GM18499 (cell line): ENCODE data around the gene PVALB.
"Not testable (repeated sequence)": the region's sequence is repeated elsewhere in the genome, so short reads cannot be mapped to it uniquely, and the experiment has no call there.

ENCODE experiments used
- ATAC-seq: cut with Tn5 transposase; IDR thresholded peaks from one replicate; pipeline ENCODE4 v1.9.1; 2021; ENCODE audit warnings: moderate number of reproducible peaks; ENCODE audit not compliant: insufficient read depth, unreplicated experiment

The PVALB gene

DNA sequence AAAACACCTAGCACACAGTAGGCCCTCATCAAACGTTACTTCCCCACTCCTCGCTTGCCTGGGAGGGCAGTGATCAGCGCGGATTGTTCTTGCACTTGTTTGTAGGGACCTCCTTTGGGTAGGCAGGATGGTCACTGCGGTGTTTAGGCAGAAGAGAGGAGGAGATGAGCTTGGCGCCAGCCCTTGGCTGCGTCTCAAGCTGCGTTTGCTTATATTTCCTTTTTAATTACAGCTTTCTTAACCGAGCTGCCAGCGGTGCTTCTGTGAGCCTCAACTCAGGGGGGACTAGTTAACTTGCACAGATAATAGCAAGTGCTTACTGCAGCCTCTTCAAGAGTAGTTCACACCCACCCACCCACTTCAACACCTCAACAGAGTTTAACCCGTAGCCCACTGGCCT is 56.0 kb downstream of the PVALB start:
- no peak for ATAC-seq

DNA sequence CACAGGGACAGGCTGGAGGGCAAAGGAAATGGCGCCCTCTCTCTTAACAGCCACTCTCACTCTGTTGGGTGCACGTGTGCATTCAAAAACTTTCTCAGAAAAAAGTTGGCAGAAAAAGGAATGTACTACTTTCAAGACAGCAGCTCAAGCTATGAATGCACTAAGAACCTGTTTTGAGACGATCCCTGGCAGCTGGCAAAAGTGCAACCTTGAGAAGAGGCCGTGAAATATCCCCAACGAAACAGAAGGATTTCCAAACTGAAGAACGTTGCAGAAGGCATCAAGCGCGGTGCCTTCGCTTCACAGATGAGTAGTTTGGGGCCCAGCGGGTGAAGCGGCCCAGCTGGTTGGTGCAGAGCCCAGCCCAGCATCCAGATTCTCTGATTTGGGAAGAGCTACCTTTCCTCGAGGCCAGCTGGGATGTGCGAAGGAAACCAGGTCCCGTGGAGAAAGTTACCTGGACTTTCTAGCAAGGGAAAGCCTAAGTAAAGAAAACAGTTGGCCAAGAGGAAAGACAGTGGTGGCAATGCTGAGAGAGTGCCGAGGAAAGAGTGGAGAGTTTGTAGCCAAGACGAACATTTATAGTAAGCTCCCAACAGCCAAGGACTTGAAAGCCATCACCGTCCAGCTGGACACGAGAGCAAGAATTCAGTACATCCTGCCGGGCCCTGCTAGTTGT is 57.2 kb downstream of the PVALB start:
- ATAC-seq = no peak

DNA sequence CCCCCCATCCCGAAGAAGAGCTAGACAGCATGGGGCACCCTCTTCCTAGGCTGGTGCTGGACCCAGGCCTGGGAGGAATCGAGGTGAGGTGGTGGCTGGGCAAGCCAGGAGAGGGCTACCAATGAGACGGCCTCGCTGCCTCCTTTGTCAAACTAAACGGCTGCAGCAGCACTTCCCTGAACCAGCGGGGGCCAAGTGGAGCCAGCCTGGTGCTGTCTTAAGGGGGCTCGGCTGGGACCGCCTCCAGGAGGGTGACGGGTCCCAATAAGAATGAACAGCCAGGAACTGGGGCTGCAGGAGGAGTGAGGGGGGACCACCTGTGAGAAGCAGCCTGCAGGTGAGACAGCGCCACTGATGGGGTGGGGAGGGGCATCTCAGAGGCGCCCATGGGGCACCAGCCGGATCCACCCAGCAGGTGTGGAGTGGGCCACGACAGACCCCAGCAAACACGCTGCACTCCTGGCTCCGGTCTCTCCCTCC is 58.0 kb downstream of the PVALB start:
- no peak for ATAC-seq

DNA sequence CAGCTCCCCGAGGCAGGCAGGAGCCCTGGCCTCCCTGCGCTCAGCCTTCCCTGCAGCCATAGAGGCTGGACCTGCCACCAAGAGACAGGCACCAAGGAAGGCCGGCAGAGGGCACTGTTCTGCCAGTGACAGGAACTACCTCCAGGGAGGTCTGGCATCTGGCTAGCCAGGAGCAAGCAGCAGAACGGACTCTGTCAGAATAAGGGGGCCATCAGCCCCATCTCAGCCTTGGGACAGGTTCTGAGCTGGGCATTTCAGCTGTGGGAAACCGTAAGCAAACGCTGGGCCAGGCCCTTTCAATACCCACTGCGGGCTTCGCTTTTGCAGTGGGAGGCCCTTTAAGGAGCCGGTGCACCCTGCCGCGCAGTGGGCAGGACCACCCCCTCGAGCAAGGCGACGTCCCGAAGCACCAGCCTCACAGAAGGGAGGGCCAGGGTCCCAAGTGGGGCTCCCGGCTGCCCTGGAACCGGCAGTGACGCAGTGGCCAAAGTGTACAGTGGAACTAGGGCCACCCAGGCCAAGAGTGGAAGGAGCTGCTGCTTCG is 59.1 kb downstream of the PVALB start:
- ATAC-seq = no peak

DNA sequence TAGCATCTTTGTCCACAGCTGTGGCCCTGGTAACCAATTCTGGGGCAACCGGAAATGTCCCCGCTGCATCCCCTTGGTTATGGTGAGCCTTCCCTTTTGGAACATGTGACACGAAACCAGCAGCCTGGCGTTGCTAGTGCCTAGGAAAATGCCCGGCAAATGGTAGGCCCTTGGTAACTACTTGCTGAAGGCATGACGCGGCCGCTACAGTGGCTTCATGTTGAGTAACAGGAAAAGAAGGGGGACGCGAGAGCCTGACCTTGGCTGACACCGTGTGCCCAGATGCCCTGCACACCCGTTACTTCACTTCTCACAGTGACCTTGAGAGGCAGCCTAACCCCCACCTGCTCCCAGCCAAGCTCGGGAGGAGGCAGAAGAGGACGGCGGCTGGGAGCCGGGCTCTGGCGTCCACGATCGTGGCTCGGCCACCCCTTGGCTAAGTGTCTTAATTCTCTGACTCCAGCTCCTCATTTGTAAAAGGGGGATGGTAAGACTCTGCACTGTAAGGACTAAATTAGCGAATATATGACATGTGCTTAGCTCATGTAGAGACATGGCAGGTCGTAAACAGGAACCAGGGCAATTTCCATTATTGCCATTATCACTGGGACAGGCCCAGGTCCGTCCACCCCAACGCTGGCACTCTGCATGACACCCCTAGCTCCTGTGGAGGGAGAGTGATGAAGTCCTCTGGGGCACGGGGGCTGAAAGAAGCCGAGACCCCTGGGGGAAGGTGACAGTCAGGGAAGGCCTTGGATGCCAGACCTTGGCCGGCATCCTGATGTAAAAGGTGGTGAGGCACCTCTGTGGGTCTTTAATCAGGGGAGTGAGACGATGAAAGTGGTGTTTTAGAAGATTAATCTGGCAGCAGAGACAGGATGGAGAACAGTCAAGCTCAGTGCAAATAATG is 59.8 kb downstream of the PVALB start:
- ATAC-seq = no peak

DNA sequence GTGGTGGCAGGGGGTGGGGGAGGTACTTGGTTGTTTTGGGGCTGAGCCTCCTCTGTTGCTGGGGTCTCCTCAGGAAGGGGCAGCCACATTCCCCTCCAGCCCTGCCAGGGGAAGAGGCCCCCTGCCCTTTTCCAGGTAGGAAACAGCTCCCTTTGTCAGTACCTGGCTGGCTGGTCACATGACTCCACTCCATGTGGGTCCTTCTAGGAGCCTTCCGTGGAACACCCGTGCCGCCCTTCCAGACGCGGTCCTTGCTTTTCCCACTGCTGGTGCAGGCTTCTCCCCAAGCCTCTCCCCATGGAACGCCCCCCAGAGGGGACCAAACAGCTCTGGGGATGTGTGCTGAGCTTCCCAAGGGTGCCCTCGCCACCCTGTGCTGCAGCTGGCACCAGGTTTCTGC is 60.8 kb downstream of the PVALB start:
- ATAC-seq = no peak

DNA sequence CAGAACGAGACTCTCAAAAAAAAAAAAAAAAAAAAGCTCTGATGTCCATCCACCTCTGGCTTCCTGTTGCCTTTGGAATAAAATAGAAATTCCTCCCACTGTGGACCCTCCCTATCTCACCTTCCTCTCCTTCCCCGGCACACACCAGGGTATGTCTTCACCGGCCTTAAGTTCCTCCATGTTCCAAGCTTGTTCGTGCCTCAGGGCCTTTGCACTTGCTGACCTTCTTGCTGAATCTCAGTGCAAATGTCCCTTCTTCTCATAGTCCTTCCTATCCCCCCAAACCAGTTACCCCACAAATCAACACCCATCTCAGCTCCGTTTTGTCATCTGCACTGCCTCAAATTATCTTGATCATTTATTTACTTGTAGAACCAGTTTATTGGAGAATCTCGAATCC is 61.5 kb downstream of the PVALB start:
- no peak for ATAC-seq

DNA sequence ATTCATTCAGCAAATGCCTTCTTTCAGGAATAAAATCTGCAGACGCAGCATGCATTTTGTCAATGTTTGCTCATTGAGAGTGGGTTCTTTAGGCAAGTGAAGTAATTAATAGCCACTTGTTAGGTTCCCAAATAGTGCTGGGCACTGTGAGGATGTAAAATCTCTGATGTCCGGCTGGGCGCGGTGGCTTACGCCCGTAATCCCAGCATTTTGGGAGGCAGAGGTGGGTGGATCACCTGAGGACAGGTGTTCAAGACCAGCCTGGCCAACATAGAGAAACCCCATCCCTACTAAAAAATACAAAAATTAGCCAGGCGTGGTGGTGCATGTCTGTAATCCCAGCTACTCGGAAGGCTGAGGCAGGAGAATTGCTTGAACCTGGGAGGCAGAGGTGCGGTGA is 62.0 kb downstream of the PVALB start:
- ATAC-seq = not testable (repeated sequence)

DNA sequence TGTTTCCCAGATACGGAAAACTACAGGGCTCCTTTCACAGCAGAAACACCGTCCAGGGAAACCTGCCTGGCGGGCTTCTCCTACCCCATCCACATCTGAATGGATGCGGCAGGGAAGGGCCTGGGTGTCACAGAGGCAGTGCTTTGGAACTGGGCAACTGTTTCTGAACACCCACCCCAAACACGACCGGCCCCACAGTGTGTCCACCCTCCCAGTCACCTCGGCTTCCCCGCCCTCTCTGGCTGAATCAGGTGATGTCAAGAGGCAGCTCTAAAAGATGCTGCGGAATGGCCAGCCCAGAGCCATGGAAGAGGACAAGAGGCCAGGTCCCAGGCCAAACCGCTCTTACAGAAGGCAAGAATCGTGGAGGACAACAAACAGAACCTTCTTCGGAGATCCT is 62.9 kb downstream of the PVALB start:
- ATAC-seq = no peak

DNA sequence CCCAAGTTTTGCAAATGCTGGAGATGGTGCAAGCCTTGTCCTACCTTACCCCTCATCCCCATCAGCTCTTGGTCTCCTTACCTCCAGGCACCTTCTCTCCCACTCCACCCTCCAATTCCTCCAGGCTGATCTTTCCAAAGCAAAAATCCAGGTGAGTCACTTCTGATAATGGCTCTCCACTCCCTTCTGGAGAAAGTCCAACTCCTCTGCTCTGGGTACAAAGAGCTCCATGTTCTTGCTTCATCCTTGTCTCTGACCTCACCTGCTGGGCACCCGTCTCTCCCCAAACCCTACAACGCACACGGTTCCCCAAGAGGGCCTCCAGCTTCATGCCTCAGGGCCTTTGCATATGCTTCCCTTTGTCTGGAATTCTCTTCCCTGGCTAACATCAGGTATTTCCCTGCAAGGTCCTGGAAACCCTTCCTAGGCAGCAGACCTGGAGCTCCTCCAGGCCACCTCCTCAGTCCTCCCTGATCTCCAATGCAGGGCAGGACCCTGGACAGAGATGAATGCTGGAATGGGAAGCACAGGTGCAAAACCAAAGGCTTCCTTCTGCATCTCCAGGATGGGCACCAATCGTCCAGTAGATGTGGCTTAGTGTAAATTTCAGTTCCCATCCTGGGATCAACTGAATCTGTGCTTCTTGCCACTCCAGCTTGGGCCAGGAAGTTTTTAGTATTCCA is 63.6 kb downstream of the PVALB start:
- ATAC-seq = no peak
